Activated CD4-positive, alpha-beta T cell treated with anti-CD3 and anti-CD28 coated beads, Interleukin-2, amount 50 U/mL, for 1 hour (primary cell): ENCODE results near the gene ZNF763.
"Not testable (repeated sequence)": the region's sequence is repeated elsewhere in the genome, so short reads cannot be mapped to it uniquely, and the experiment has no call there.

Source experiments
- DNase-seq: peaks from one replicate; pipeline ENCODE4 v3.0.0-alpha.2; 2020

ZNF763 gene

GRCh38 chr19:11973019-11973810 is 8.4 kb downstream of the ZNF763 start:
- no peak for DNase-seq

GRCh38 chr19:11978492-11979100 is 13.8 kb downstream of the ZNF763 start:
- DNase-seq, result no peak

GRCh38 chr19:11979527-11979926 is 14.7 kb downstream of the ZNF763 start:
- DNase-seq, result no peak

- DNase-seq, result no peak
These were observed 17.7 kb downstream of the ZNF763 start for GRCh38 chr19:11982526-11982925.

- no peak for DNase-seq
These were observed 20.1 kb downstream of the ZNF763 start for GRCh38 chr19:11984986-11985385.

GRCh38 chr19:11986754-11987153 is 21.9 kb downstream of the ZNF763 start:
- no peak for DNase-seq

GRCh38 chr19:11987405-11988281 is 22.8 kb downstream of the ZNF763 start:
- DNase-seq, result peak; percentile 89

GRCh38 chr19:11989112-11989456 is 24.2 kb downstream of the ZNF763 start:
- no peak for DNase-seq

- DNase-seq, result not testable (repeated sequence)
These were observed 27.1 kb downstream of the ZNF763 start for GRCh38 chr19:11991921-11992320.

GRCh38 chr19:11995174-11995573 is 30.3 kb downstream of the ZNF763 start:
- no peak for DNase-seq

- no peak for DNase-seq
These were observed 35.5 kb downstream of the ZNF763 start for GRCh38 chr19:12000152-12000981.

- no peak for DNase-seq
These were observed 50.3 kb downstream of the ZNF763 start for GRCh38 chr19:12015015-12015752.

- no peak for DNase-seq
These were observed 50.9 kb downstream of the ZNF763 start for GRCh38 chr19:12015753-12016116.
